ENCODE data around the gene FNDC3B. TPM values are rescaled to one million over a fixed set of nuclear protein-coding genes. Genes with fewer than 3 reads are reported as not detected.
A peak's percentile ranks its signal among the peaks of the same experiment; 100 is the strongest.

Gene FNDC3B
- total RNA-seq, 1 donor from 2014 or later: 160 TPM

GRCh38 chr3:172128858-172129257 lies 89.5 kb downstream of the FNDC3B start:
- DNase-seq (no peak), ATAC-seq (no peak)
- no peak for TF ChIP-seq CTCF (IDR thresholded peaks at IDR 0.05)
- H3K4me3 ChIP-seq: no peak overlapping the region
- no peaks in the 10 kb centered on the region for H3K9me3 ChIP-seq
- H3K4me1 ChIP-seq: peaks cover 58% of the 10 kb centered on the region
- no peaks in the 10 kb centered on the region for H3K36me3 ChIP-seq
- intact Hi-C loops (cut with DNase I): no loop called here
- H3K27ac ChIP-seq: peak overlapping the region; percentile 56
- no peaks in the 10 kb centered on the region for H3K27me3 ChIP-seq

GRCh38 chr3:172129498-172129849 lies 90.1 kb downstream of the FNDC3B start:
- Histone ChIP-seq H3K36me3 (no peaks in the 10 kb centered on the region), H3K4me1 (peaks cover 63% of the 10 kb centered on the region), H3K9me3 (no peaks in the 10 kb centered on the region), H3K27ac (peak overlapping the region; percentile 56), H3K4me3 (no peak overlapping the region), H3K27me3 (no peaks in the 10 kb centered on the region)
- ATAC-seq (no peak), DNase-seq (no peak)
- TF ChIP-seq CTCF (IDR thresholded peaks at IDR 0.05): no peak
- intact Hi-C loops (cut with DNase I): no loop called here

DNA sequence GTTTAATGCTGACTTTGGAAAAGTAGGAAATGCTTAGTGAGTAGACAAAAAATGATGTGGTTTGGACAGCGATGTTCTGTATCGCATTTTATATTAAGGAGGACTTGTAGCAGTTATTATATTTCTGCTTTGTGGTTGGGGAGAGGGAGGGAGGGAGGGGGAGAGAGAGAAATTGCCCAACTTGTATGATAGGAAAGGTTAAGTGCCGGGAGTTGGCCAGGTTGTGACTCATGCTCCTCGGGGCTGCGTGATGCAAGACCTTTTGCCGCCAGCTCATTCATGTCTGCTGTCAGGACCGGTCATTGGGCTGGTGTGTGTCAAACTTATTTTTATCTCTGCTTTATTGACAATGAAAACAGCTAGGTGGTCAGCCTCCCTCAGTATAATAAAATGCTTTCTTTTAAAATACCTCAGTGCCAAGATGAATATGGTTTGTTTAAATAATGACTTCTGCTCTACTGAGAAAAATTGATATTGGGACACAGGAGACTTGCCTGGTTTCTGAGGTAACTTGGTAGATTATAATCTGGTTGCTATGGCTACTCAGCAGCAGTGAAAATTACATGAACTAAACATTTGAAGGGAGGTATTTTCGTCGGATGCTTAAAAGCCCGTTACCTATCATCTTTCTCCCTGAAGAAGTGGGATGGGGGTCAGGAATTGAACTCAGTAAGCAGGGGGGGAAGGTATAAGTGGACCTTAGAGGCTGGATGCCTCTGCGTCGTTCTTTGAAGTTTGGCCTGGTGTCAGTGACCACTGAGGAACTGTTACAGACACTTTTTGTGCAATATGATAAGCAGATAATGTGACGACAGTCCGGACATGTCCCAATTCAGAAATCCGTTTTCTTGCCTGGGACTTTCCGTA lies 90.7 kb downstream of the FNDC3B start:
- DNase-seq (peak; percentile 92), ATAC-seq (peak; percentile 91)
- no peaks in the 10 kb centered on the region for H3K9me3 ChIP-seq
- peaks cover 65% of the 10 kb centered on the region for H3K4me1 ChIP-seq
- intact Hi-C loops (cut with DNase I): no loop called here
- no peak overlapping the region for H3K4me3 ChIP-seq
- H3K36me3 ChIP-seq: peaks cover 3% of the 10 kb centered on the region
- H3K27ac ChIP-seq: peak overlapping the region; percentile 84
- no peaks in the 10 kb centered on the region for H3K27me3 ChIP-seq
- no peak for TF ChIP-seq CTCF (IDR thresholded peaks at IDR 0.05)

- no peaks in the 10 kb centered on the region for H3K9me3 ChIP-seq
- no peak overlapping the region for H3K4me3 ChIP-seq
- H3K36me3 ChIP-seq: peaks cover 4% of the 10 kb centered on the region
- intact Hi-C loops (cut with DNase I): no loop called here
- DNase-seq (no peak), ATAC-seq (no peak)
- peak overlapping the region; percentile 84 for H3K27ac ChIP-seq
- peaks cover 65% of the 10 kb centered on the region for H3K4me1 ChIP-seq
- no peaks in the 10 kb centered on the region for H3K27me3 ChIP-seq
- TF ChIP-seq CTCF (IDR thresholded peaks at IDR 0.05): no peak
Measured at GRCh38 chr3:172130717-172131050, 91.3 kb downstream of the FNDC3B start.

DNA sequence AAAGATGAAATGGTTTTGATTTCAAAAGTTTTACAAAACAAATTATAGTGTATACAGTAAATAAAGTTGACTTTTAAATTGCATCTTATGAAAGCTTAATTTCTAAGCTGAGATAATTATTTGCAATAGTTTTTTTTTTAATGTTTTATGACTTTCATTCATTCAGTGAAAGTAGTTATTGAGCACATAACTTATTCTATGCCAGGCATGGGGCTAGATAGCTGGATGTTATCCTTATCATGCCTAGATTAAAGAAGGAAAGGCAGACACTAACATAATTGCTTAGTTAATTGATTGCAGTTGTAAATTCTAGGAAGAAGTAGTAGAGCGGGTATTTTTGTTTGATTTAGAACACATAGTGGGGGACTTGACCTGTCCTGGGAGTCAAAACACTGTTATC lies 92.4 kb downstream of the FNDC3B start:
- peak overlapping the region; percentile 32 for H3K27ac ChIP-seq
- no peak for DNase-seq
- H3K36me3 ChIP-seq: peaks cover 4% of the 10 kb centered on the region
- H3K27me3 ChIP-seq: no peaks in the 10 kb centered on the region
- intact Hi-C loops (cut with DNase I): no loop called here
- no peak for ATAC-seq
- no peak for TF ChIP-seq CTCF (IDR thresholded peaks at IDR 0.05)
- H3K9me3 ChIP-seq: no peaks in the 10 kb centered on the region
- H3K4me1 ChIP-seq: peaks cover 65% of the 10 kb centered on the region
- no peak overlapping the region for H3K4me3 ChIP-seq

Measured in upper lobe of right lung (tissue), 1 donor.